PFSK-1 (cell line): ENCODE data around the gene CDCP1.

Source experiments
- POLR2AphosphoS5 ChIP-seq: IDR thresholded peaks from 2 replicates; pipeline ENCODE4 v1.6.1; 2012; ENCODE audit warnings: low read depth, mild to moderate bottlenecking, control low read depth, low read length, moderate library complexity
- SIN3A ChIP-seq: IDR thresholded peaks from 2 replicates; pipeline ENCODE4 v1.6.1; 2012; ENCODE audit warnings: mild to moderate bottlenecking, low read length, moderate library complexity, borderline replicate concordance; ENCODE audit not compliant: insufficient read depth
- TAF1 ChIP-seq: IDR thresholded peaks from 2 replicates; pipeline ENCODE4 v1.6.1; 2012; ENCODE audit warnings: low read length, control low read depth, borderline replicate concordance; ENCODE audit not compliant: insufficient read depth
- TF ChIP-seq, protein P1 (sequence below), 2 experiments: IDR thresholded peaks; 2 replicates each; pipeline versions ENCODE4 v1.6.1 to v1.8.0; 2011 to 2012; ENCODE audit warnings: low read depth in 2 of 2, low read length in 2 of 2, control low read depth in 1 of 2, inconsistent platforms in 1 of 2, mild to moderate bottlenecking in 1 of 2, moderate library complexity in 1 of 2; ENCODE audit not compliant: insufficient read depth in 1 of 2

DNA sequence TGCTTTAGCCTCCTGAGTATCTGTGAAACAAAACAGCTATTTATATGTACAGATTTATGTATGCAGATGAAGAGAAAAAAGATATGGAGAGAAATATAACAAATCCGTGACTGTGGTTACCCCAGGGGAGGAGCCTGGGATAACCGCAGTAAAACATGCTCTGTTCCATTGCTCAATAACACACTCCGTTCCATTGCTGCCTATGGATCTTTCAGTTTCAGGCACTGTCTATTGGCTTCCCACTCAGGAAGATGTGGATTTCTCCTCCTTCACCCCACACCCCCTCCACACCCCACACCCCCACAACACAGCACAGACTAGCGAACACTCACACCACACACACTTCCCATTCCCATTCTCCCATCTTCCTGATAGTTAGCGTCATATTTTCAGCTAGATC lies 47.9 kb downstream of the CDCP1 start:
- TF ChIP-seq SIN3A (no peak), TAF1 (no peak), POLR2AphosphoS5 (no peak)
- TF ChIP-seq, protein P1, sequence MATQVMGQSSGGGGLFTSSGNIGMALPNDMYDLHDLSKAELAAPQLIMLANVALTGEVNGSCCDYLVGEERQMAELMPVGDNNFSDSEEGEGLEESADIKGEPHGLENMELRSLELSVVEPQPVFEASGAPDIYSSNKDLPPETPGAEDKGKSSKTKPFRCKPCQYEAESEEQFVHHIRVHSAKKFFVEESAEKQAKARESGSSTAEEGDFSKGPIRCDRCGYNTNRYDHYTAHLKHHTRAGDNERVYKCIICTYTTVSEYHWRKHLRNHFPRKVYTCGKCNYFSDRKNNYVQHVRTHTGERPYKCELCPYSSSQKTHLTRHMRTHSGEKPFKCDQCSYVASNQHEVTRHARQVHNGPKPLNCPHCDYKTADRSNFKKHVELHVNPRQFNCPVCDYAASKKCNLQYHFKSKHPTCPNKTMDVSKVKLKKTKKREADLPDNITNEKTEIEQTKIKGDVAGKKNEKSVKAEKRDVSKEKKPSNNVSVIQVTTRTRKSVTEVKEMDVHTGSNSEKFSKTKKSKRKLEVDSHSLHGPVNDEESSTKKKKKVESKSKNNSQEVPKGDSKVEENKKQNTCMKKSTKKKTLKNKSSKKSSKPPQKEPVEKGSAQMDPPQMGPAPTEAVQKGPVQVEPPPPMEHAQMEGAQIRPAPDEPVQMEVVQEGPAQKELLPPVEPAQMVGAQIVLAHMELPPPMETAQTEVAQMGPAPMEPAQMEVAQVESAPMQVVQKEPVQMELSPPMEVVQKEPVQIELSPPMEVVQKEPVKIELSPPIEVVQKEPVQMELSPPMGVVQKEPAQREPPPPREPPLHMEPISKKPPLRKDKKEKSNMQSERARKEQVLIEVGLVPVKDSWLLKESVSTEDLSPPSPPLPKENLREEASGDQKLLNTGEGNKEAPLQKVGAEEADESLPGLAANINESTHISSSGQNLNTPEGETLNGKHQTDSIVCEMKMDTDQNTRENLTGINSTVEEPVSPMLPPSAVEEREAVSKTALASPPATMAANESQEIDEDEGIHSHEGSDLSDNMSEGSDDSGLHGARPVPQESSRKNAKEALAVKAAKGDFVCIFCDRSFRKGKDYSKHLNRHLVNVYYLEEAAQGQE (IDR thresholded peaks at IDR 0.05; ENCODE audit: insufficient read depth in 1 of 2, low read depth in 2 of 2, low read length in 2 of 2) = no peak
